Stimulated activated CD4-positive, alpha-beta T cell treated with anti-CD3 and anti-CD28 coated beads, TNF-alpha, amount 100 ng/mL, for 24 hours (primary cell): ENCODE measurements around the gene BBS9.

ENCODE experiments used
- DNase-seq, 3 experiments: peaks; one replicate each; pipeline ENCODE4 v3.0.0-alpha.2; 2020; ENCODE audit warnings: low read depth in 3 of 3

BBS9 gene

DNA sequence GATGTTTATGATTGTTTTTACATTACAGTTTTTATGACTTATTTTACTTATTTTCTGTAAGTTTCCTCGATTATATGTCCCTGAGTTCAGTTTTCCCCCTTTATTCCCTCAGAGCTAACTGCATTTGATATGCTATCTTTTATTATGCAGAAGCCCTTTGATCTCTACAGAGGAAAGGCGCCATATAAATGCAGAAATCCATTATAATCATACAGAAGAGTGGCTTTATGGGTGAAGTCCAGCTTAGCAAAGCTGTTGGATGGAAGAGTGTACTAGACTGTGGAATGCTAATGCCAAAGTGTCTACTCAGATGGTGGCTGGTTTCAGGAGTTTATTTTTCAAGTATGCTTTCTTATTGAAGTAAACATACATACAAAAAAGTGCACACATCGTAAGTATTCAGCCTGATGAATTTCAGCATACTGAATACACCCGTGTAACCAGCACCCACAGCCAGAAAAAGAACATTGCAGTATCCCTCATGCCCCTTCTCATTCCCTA lies 517.6 kb downstream of the BBS9 start:
- no peak for DNase-seq

DNA sequence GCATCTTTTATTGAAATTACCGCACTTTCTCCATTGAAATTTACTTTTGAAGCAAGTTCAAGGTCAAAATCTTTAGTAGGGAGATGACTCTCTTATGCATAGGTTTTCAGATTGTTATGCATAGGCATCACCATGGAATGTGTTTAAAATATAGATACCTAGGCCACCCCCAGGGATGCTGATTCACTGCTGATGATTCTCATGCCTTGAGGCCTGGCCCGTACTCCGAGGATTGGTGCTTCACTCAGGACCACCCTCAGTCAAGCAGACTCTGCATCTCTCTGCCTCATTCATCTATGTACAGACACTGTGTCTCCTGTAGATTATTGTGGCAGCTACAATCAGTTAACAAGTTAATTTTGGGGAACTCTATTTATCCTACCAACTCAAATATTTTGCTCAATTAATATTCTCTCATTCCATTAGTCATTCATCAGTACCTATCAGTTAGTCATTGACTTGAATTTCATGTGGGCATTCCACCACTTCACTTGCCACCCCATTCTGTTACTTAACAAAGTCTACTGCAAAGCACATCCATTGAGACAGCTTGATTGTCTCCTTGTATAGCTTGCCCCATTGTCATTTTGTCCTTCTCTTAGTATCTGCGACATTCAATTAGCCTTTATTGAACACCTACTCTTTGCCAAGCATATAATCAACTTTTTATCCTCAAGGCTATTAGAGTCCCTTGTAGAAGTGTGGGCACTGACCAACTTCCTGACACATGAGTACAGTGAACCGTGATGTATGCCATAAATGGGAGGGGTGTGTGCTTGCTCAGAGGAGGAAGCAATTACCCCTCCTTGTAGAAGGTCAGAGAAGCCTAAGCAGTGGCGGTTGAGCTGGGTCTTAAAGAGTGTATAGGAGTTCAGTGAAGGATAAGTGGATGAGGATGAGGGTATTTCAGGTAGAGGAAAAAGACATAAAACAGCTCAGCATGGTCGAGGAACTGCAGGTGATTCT lies 520.4 kb downstream of the BBS9 start:
- DNase-seq = no peak

- no peak for DNase-seq
Observed at GRCh38 chr7:33650828-33651227, 521.5 kb downstream of the BBS9 start.

GRCh38 chr7:33651998-33652515 lies 522.7 kb downstream of the BBS9 start:
- no peak for DNase-seq

DNA sequence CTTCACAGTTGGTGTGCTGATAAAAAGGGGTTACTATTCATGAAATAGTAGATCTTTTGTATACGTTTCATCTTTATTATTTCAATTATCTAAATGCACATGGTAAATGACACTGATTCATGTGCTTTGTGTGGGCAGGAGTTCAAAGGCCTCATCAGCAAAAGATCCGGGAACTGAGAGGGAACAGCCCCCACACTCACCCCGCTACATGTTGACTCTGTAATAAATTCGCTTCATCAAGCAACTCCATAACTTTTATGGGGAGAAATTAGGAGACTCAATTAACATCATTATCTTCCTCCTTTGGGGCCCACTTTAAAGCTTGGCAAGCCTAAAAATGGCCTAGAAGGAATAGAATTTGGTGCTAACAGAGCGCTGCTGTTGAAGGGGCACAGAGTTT lies 525.3 kb downstream of the BBS9 start:
- no peak for DNase-seq
